ENCODE results near the gene BRI3BP.

Gene BRI3BP

GRCh38 chr12:125064492-125064891 is 71.0 kb downstream of the BRI3BP start:
- no peak for DNase-seq (ENCODE audit: low read depth in 2 of 2)
- no peak for TF ChIP-seq CTCF (IDR thresholded peaks at IDR 0.05; ENCODE audit: low read depth, low read length)
- peak overlapping the region; percentile 58 to 79 for H3K4me3 ChIP-seq (replicated peaks in 1 of 2; ENCODE audit: low read depth in 2 of 2, low read length in 2 of 2)

GRCh38 chr12:125065021-125065918 is 71.8 kb downstream of the BRI3BP start, which contains the start of gene AACS:
AACS (plus strand) TSS chr12:125065435; CDS start chr12:125065585, 150 bp downstream.
- TF ChIP-seq CTCF (IDR thresholded peaks at IDR 0.05; ENCODE audit: low read depth, low read length) = no peak
- peak; percentile 74 to 79 for DNase-seq (ENCODE audit: low read depth in 2 of 2)
- H3K4me3 ChIP-seq (replicated peaks in 1 of 2; ENCODE audit: low read depth in 2 of 2, low read length in 2 of 2) = peak within 1 kb of the TSS; percentile 79 to 82

- H3K4me3 ChIP-seq (replicated peaks in 1 of 2; ENCODE audit: low read depth in 2 of 2, low read length in 2 of 2) = peak overlapping the region; percentile 79 to 82
- DNase-seq (ENCODE audit: low read depth in 2 of 2) = no peak
- no peak for TF ChIP-seq CTCF (IDR thresholded peaks at IDR 0.05; ENCODE audit: low read depth, low read length)
Measured at GRCh38 chr12:125065919-125066570, 72.6 kb downstream of the BRI3BP start.

- TF ChIP-seq CTCF (IDR thresholded peaks at IDR 0.05; ENCODE audit: low read depth, low read length) = no peak
- H3K4me3 ChIP-seq (replicated peaks in 1 of 2; ENCODE audit: low read depth in 2 of 2, low read length in 2 of 2) = no peak overlapping the region
- no peak for DNase-seq (ENCODE audit: low read depth in 2 of 2)
Measured at GRCh38 chr12:125068391-125068790, 74.9 kb downstream of the BRI3BP start.

GRCh38 chr12:125069616-125070015 is 76.2 kb downstream of the BRI3BP start:
- no peak overlapping the region for H3K4me3 ChIP-seq (replicated peaks in 1 of 2; ENCODE audit: low read depth in 2 of 2, low read length in 2 of 2)
- TF ChIP-seq CTCF (IDR thresholded peaks at IDR 0.05; ENCODE audit: low read depth, low read length) = no peak
- no peak for DNase-seq (ENCODE audit: low read depth in 2 of 2)

- DNase-seq (ENCODE audit: low read depth in 2 of 2) = no peak
- no peak overlapping the region for H3K4me3 ChIP-seq (replicated peaks in 1 of 2; ENCODE audit: low read depth in 2 of 2, low read length in 2 of 2)
- no peak for TF ChIP-seq CTCF (IDR thresholded peaks at IDR 0.05; ENCODE audit: low read depth, low read length)
Measured at GRCh38 chr12:125070112-125070511, 76.7 kb downstream of the BRI3BP start.

All from cardiac fibroblast (primary cell).